ENCODE results near the gene CCDC3. TPM values are rescaled to one million over a fixed set of nuclear protein-coding genes. Genes with fewer than 3 reads are reported as not detected.

CCDC3 gene
- total RNA-seq, 2 donors from 2014 or later = 0.45 TPM; not detected in 1

DNA sequence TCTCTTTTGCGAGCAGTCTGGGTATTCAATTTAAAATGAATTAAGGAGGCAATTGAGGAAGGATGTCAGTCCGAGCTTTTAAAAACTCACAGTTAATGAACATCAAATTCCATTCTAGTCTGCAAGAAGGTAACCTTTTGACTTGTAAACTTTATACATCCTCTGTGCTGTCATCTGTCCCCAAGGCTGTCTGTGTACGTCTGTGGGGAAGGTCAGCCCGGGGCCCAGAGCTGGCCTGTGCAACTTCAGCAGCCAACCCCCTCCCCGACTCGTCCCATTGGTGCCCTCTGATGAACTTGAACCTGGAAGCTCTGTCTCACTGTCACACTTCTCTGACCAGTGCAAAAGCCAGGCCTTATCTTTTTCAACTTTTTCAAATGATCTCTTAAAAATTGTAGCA lies 80.3 kb downstream of the CCDC3 start:
- H3K27me3 Mint-ChIP-seq = peaks cover 0 to 9% of the 10 kb centered on the region in 2 donors
- H3K36me3 Mint-ChIP-seq = no peaks in the 10 kb centered on the region
- no peaks in the 10 kb centered on the region for H3K9me3 Mint-ChIP-seq
- H3K27ac Mint-ChIP-seq = no peak overlapping the region
- no peak overlapping the region for H3K4me3 Mint-ChIP-seq
- DNase-seq (ENCODE audit: low spot score) = no peak
- no peaks in the 10 kb centered on the region for H3K4me1 Mint-ChIP-seq (ENCODE audit: low read depth in 2 of 2)
- no peak for ATAC-seq

- Mint-ChIP-seq H3K9me3 (no peaks in the 10 kb centered on the region), H3K27ac (no peak overlapping the region), H3K4me1 (ENCODE audit: low read depth in 2 of 2) (no peaks in the 10 kb centered on the region), H3K27me3 (peaks cover 0 to 12% of the 10 kb centered on the region in 2 donors), H3K36me3 (no peaks in the 10 kb centered on the region), H3K4me3 (no peak overlapping the region)
- ATAC-seq (no peak), DNase-seq (ENCODE audit: low spot score) (no peak)
Measured at GRCh38 chr10:12919574-12919973, 81.9 kb downstream of the CCDC3 start.

- ATAC-seq (peak in 1 of 2 donors; percentile 48), DNase-seq (ENCODE audit: low spot score) (no peak)
- Mint-ChIP-seq H3K36me3 (no peaks in the 10 kb centered on the region), H3K9me3 (no peaks in the 10 kb centered on the region), H3K27ac (no peak overlapping the region), H3K4me1 (ENCODE audit: low read depth in 2 of 2) (no peaks in the 10 kb centered on the region), H3K4me3 (no peak overlapping the region), H3K27me3 (peaks cover 14 to 19% of the 10 kb centered on the region in 2 donors)
Measured at GRCh38 chr10:12916587-12916986, 84.9 kb downstream of the CCDC3 start.

DNA sequence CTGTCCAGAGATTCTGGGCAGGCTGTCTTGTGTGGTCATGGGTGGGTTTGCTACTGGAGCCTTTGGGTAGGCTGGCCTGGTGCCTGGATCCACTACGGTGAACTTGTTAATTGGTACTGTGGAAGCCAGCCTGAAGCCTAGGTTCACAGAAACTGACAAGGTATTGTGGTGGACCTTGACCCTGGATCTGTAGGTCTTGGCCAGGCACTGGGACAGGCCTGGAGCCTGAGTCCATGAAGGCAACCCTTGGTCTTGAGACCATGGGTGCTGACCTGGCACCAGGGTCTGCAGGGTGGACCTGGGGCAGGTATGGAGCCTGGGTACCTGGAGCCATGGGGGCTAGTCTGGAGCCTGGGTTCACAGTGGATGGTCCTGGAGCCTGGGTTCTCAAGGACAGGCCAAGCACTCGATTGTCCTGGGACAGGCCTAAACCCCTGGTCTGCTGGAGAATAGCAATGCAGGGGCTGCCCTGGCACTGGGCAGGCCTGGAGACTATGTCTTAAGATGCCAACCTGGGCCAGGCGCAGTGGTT lies 85.8 kb downstream of the CCDC3 start:
- peak; percentile 24 to 57 for ATAC-seq
- H3K36me3 Mint-ChIP-seq = no peaks in the 10 kb centered on the region
- H3K4me1 Mint-ChIP-seq (ENCODE audit: low read depth in 2 of 2) = no peaks in the 10 kb centered on the region
- no peak for DNase-seq (ENCODE audit: low spot score)
- H3K27me3 Mint-ChIP-seq = peaks cover 14 to 19% of the 10 kb centered on the region in 2 donors
- H3K27ac Mint-ChIP-seq = no peak overlapping the region
- H3K4me3 Mint-ChIP-seq = no peak overlapping the region
- H3K9me3 Mint-ChIP-seq = no peaks in the 10 kb centered on the region

DNA sequence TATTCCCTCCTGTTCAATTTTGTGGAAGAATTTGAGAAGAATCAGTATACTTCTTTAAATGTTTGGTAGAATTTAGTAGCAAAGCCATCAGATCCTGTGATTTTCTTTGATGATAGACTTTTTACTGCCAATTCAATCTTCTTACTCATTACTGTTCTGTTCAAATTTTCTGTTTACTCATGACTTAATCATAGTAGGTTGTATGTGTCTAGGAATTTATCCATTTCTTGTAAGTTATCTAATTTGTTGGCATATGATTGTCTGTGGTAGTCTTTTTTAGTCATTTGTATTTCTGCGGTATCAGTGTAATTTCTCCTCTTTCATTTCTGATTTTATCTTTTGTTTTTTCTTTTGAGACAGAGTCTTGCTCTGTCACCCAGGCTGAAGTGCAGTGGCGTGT lies 87.4 kb downstream of the CCDC3 start:
- Mint-ChIP-seq H3K4me3 (no peak overlapping the region), H3K27ac (no peak overlapping the region)
- ATAC-seq = peak in 1 of 2 donors; percentile 39

DNA sequence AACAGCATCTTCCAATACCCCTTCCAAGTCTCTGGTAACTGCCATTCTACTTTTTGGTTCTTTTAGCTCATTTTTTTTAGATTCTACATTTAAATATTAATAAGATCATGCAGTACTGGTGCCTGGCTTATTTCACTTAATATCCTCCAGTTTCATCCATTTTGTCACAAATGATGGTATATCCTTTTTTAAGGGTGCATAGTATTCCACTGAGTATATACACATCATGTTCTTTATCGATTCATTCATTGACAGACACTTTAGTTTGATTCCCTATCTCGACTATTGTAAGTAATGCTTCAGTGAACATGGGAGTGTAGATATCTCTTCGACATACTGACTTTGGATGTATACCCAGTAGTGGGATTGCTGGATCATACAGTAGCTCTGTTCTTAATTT lies 89.7 kb downstream of the CCDC3 start:
- Mint-ChIP-seq H3K4me3 (no peak overlapping the region), H3K4me1 (ENCODE audit: low read depth in 2 of 2) (no peaks in the 10 kb centered on the region), H3K27me3 (peaks cover 20 to 24% of the 10 kb centered on the region in 2 donors), H3K9me3 (no peaks in the 10 kb centered on the region), H3K27ac (no peak overlapping the region), H3K36me3 (no peaks in the 10 kb centered on the region)
- ATAC-seq (no peak), DNase-seq (ENCODE audit: low spot score) (no peak)

More for the DNA sequence above, 87.4 kb downstream of the CCDC3 start:
- no peaks in the 10 kb centered on the region for H3K36me3 Mint-ChIP-seq
- no peak for DNase-seq (ENCODE audit: low spot score)
- peaks cover 14 to 19% of the 10 kb centered on the region in 2 donors for H3K27me3 Mint-ChIP-seq
- H3K4me1 Mint-ChIP-seq (ENCODE audit: low read depth in 2 of 2) = no peaks in the 10 kb centered on the region
- no peaks in the 10 kb centered on the region for H3K9me3 Mint-ChIP-seq

DNA sequence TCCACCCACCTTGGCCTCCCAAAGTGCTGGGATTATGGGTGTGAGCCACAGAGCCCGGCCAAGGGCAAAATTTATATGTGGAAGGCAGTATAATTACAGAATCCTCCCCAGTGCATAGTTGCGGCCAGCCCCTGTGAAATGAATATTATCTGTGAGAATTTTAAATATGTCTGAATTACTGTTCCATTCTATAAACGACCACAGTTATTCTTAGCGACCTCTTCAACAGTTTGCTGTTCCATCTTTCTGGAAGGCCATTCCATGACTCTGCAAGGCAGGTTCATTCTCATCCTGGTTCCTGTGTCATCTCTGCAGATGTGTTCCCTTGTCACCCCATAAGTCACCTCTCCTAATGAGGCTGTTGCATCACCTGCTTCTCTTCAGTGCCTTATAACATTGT lies 90.7 kb downstream of the CCDC3 start:
- no peak overlapping the region for H3K27ac Mint-ChIP-seq
- no peaks in the 10 kb centered on the region for H3K9me3 Mint-ChIP-seq
- no peak for ATAC-seq
- H3K4me3 Mint-ChIP-seq = no peak overlapping the region
- H3K4me1 Mint-ChIP-seq (ENCODE audit: low read depth in 2 of 2) = no peaks in the 10 kb centered on the region
- no peaks in the 10 kb centered on the region for H3K36me3 Mint-ChIP-seq
- peaks cover 23 to 25% of the 10 kb centered on the region in 2 donors for H3K27me3 Mint-ChIP-seq
- no peak for DNase-seq (ENCODE audit: low spot score)

- Mint-ChIP-seq H3K4me3 (no peak overlapping the region), H3K36me3 (no peaks in the 10 kb centered on the region), H3K27me3 (peaks cover 24 to 25% of the 10 kb centered on the region in 2 donors), H3K27ac (no peak overlapping the region), H3K4me1 (ENCODE audit: low read depth in 2 of 2) (no peaks in the 10 kb centered on the region), H3K9me3 (no peaks in the 10 kb centered on the region)
- DNase-seq (ENCODE audit: low spot score) (no peak), ATAC-seq (peak; percentile 22 to 40)
Measured at GRCh38 chr10:12909836-12910185, 91.7 kb downstream of the CCDC3 start.

DNA sequence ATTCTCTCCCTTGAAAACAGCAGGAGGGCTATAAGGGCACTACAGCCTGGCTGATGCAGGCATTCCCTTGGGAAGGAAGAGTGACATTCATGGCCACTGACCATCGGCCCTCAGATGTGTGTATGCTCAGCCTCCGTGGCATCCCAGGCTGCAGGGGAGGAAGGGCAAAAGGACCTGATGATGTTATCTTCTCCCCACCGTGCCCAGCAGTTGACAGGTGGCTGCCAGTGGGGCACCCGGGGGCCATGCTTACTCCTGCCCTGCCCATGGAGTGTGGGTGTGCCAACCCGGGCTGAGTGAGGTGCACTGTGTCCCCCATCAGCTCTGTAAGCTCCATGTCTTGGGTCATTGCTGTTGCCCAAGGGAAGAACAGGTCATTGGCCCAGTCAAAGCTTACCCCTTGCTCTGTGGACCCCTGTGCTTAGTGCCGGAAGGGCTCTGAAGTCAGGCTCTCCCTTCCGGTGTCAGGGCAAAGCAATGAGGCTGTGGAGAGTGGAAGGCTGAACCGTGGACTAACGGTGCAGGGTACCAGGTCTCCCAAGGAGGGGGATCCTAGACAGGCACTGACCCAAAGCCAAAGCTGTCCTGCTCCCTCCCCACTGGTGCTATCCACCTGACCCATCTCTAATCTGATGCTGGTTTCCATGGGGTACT lies 92.2 kb downstream of the CCDC3 start:
- Mint-ChIP-seq H3K27me3 (peaks cover 22 to 25% of the 10 kb centered on the region in 2 donors), H3K9me3 (no peaks in the 10 kb centered on the region), H3K27ac (no peak overlapping the region), H3K4me3 (no peak overlapping the region), H3K36me3 (no peaks in the 10 kb centered on the region), H3K4me1 (ENCODE audit: low read depth in 2 of 2) (no peaks in the 10 kb centered on the region)
- ATAC-seq (peak; percentile 41 to 55), DNase-seq (ENCODE audit: low spot score) (no peak)

- H3K9me3 Mint-ChIP-seq = no peaks in the 10 kb centered on the region
- ATAC-seq = no peak
- no peaks in the 10 kb centered on the region for H3K36me3 Mint-ChIP-seq
- H3K27me3 Mint-ChIP-seq = peaks cover 18 to 23% of the 10 kb centered on the region in 2 donors
- H3K4me1 Mint-ChIP-seq (ENCODE audit: low read depth in 2 of 2) = no peaks in the 10 kb centered on the region
- H3K4me3 Mint-ChIP-seq = no peak overlapping the region
- no peak overlapping the region for H3K27ac Mint-ChIP-seq
- no peak for DNase-seq (ENCODE audit: low spot score)
Measured at GRCh38 chr10:12908773-12909172, 92.7 kb downstream of the CCDC3 start.

- no peaks in the 10 kb centered on the region for H3K36me3 Mint-ChIP-seq
- ATAC-seq (no peak), DNase-seq (ENCODE audit: low spot score) (no peak)
- no peak overlapping the region for H3K4me3 Mint-ChIP-seq
- H3K9me3 Mint-ChIP-seq = no peaks in the 10 kb centered on the region
- no peaks in the 10 kb centered on the region for H3K4me1 Mint-ChIP-seq (ENCODE audit: low read depth in 2 of 2)
- H3K27ac Mint-ChIP-seq = no peak overlapping the region
- peaks cover 13% of the 10 kb centered on the region in 2 donors for H3K27me3 Mint-ChIP-seq
Measured at GRCh38 chr10:12907656-12908055, 93.9 kb downstream of the CCDC3 start.

DNA sequence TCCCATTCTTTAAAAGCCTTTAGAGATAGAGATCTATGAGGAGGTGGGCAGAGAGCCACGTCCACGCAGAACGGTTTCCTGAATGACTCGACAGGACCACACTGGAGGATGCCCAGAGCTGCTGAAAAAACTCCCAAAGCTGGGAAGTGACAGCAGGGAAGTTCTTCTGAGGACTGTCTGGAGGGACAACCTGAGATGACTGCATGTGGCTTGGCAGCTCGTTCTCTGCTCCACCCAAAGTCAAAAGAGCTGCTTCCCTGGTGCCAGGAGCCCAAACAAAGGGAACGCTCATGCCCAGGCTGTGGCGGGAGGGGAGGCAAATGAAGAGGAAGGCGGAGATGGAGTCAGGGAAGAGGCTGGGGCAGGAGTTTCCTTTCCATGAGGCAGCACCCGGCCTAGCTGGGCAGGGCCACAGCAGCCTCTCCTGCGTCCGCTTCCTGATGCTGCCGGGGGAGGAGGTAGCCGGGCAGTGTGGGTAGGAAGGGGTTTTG lies 95.4 kb downstream of the CCDC3 start:
- ATAC-seq (no peak), DNase-seq (ENCODE audit: low spot score) (no peak)
- Mint-ChIP-seq H3K27ac (no peak overlapping the region), H3K27me3 (peaks cover 17 to 19% of the 10 kb centered on the region in 2 donors), H3K36me3 (no peaks in the 10 kb centered on the region), H3K4me1 (ENCODE audit: low read depth in 2 of 2) (peaks cover 0 to 6% of the 10 kb centered on the region in 2 donors), H3K4me3 (no peak overlapping the region), H3K9me3 (no peaks in the 10 kb centered on the region)

DNA sequence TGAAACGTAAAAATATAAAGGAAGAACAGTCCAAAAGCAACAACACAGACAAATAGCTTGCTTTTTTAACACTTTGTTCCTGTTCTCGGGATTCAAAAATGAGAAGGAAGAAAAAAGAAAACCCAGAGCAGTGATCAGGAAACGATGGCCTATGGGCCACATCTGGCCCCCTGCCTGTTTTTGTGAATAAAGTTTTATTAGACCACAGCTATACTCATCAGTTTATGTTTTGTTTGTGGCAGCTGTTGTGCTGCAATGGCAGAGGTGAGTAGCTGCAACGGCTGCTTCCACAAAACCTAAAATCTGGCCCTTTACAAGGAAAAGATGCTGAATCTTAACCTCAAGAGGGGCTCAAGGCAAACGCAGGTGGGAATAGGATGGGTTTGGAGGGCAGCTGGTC lies 96.4 kb downstream of the CCDC3 start:
- no peak for ATAC-seq
- peaks cover 17 to 20% of the 10 kb centered on the region in 2 donors for H3K27me3 Mint-ChIP-seq
- H3K27ac Mint-ChIP-seq = no peak overlapping the region
- no peaks in the 10 kb centered on the region for H3K36me3 Mint-ChIP-seq
- no peak for DNase-seq (ENCODE audit: low spot score)
- H3K4me1 Mint-ChIP-seq (ENCODE audit: low read depth in 2 of 2) = peaks cover 0 to 6% of the 10 kb centered on the region in 2 donors
- H3K4me3 Mint-ChIP-seq = no peak overlapping the region
- H3K9me3 Mint-ChIP-seq = no peaks in the 10 kb centered on the region

GRCh38 chr10:12902851-12903358 lies 98.6 kb downstream of the CCDC3 start:
- ATAC-seq (no peak), DNase-seq (ENCODE audit: low spot score) (no peak)
- Mint-ChIP-seq H3K4me1 (ENCODE audit: low read depth in 2 of 2) (peaks cover 0 to 6% of the 10 kb centered on the region in 2 donors), H3K27ac (no peak overlapping the region), H3K9me3 (no peaks in the 10 kb centered on the region), H3K36me3 (no peaks in the 10 kb centered on the region), H3K27me3 (peaks cover 18 to 26% of the 10 kb centered on the region in 2 donors), H3K4me3 (no peak overlapping the region)

Data from natural killer cell treated with Interleukin-12 subunit alpha and Interleukin-12 subunit beta and Interleukin-15 and Interleukin-18, amount 100 ng/mL, for 72 hours (primary cell).